Fibroblast of gingiva (primary cell): ENCODE data around the gene SDK1.

ENCODE experiments used
- DNase-seq: peaks from one replicate; pipeline ENCODE4 v3.0.0-alpha.2; 2011; ENCODE audit warnings: low read depth

Gene SDK1

DNA sequence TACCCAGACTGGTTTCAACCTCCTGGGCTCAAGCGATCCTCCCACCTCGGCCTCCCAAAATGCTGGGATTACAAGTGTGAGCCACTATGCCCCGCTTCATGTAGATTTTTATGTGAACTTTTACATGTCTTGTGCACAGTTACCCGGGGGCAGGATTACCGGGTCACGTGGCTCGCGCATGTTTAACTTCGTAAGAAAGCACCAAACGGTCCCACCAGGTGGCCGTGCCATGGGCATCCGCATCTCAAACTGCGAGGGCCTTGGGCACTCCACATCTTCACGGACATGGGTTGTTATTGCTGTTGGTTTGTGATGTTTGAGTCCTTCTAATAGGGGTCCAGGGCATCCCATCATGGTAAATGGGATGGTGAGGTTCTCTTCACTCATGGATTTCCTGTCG lies 744.4 kb downstream of the SDK1 start:
- no peak for DNase-seq

DNA sequence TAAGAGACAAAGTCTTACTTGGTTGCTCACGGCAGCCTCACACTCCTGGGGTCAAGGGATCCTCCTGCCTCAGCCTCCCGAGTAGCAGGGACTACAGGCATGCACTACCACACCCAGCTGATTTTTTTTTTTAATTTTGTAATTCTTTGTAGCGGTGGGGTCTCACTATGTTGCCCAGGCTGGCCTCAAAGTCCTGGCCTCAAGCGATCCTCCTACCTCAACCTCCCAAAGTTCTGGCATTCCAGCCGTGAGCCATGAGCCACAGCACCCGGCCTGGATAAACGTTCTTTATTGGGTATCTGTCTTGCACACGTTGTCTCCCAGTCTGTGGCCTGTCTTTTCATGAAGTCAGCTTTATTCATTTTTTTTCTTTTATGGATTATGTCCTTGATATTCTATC lies 744.9 kb downstream of the SDK1 start:
- no peak for DNase-seq

DNA sequence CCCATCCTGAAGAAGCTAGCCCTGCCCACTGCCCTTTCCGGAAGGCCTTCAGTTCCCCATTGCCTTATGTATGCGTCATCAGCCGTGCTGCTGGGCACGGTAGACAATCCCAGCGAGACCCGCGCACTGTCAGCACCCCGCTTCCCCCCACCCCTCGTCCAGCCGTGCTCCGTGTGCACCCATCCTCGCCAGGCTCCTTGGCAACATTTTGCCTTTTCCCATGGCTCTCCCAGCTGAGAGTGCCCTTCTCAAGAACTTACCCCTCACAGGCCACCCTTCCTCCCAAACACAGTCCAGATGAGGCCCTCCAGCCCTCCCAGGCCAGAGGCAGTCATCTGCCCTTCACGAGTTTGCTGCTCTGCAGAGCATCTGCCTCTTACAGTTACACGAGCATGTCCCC lies 747.3 kb downstream of the SDK1 start:
- no peak for DNase-seq

DNA sequence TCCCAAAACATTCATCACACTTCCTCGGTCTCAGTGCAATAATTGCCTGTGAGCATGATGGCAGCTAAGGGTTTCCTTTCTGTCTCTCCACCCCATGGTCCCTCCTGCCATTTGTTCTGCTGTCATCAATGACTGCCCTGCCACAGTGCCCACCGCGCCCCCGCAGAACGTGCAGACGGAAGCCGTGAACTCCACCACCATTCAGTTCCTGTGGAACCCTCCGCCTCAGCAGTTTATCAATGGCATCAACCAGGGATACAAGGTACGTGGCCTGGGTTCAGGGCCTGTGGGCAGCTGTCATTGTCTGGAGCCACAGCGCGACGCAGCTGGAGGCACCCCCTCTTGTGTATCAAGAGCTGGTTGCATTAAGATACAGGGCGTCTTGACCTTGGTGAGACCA lies 748.1 kb downstream of the SDK1 start:
- DNase-seq, result no peak

DNA sequence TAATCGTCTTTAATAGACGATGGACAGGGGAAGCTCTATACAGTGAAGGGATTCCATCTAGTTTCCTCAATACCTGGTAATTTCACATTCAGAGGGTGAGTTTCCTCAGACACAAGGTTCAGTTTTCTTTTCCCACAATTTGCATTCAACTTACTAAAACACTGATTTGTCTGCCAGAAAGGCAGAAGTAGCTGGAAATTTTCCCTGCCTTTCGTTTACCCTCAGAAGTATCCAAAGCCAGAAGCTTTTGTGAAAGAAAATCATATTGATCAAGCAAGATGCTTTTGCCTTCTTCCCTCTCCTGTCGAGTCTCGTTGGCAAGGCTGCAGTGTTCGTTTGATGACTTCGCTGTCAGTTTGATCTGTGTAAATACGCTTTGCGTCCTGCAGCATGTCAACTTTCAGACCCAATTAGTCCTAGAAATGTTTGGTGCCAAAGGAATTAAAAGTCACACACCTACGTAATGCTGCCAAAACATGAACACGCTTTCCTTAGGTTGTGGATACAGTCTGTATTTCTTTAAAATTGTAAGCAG lies 749.1 kb downstream of the SDK1 start:
- no peak for DNase-seq

DNA sequence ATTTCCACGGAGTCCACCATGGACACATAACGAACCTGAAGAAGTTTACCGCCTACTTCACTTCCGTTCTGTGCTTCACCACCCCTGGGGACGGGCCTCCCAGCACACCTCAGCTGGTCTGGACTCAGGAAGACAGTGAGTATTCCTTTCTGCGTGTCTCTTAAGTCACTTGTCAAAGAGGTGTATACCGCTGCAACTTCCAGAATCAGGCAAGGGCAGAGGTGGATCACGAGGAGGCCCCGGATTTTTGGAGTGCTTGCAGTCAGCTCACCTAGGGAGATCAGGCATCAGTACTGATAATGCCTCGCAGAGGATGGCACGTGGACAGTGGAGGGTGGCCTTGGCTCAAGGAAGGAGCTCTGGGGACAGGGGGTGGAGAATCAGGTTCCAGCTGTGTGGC lies 750.6 kb downstream of the SDK1 start:
- DNase-seq, result no peak

DNA sequence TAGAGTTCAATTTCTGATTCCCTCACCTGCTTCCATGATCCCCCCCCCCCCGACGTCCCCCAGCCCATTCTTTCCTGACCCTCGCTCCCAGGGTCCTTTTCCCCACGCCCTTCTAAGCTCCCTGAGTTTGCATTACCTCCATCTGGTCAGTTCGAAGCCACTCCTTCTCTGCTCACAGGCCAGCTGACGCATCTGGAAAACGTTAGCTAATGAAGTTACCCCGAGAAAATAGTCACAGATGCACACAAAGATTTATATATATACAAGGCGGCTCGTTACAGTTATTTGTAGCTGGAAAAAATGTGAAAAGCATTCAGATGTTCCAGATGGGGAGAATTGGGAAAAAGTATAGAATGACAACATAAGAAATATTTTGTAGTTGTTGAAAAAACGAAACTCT lies 751.1 kb downstream of the SDK1 start:
- DNase-seq, result peak; percentile 37

DNA sequence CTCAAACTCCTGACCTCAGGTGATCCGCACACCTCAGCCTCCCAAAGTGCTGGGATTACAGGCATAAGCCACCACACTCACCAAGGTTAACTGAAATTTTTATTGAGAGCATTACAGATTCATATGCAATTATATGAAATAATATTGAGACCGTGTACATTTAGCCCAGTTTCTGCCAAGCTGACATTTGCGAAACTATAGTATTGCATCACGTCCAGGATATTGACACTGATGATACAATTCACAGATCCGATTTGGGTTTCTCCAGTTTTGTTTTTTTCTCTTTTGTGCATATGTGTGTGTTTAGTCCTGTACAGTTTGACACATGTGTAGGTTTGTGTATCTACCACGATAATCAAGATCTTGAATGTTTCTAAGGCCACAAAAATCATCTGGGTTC lies 753.1 kb downstream of the SDK1 start:
- no peak for DNase-seq

DNA sequence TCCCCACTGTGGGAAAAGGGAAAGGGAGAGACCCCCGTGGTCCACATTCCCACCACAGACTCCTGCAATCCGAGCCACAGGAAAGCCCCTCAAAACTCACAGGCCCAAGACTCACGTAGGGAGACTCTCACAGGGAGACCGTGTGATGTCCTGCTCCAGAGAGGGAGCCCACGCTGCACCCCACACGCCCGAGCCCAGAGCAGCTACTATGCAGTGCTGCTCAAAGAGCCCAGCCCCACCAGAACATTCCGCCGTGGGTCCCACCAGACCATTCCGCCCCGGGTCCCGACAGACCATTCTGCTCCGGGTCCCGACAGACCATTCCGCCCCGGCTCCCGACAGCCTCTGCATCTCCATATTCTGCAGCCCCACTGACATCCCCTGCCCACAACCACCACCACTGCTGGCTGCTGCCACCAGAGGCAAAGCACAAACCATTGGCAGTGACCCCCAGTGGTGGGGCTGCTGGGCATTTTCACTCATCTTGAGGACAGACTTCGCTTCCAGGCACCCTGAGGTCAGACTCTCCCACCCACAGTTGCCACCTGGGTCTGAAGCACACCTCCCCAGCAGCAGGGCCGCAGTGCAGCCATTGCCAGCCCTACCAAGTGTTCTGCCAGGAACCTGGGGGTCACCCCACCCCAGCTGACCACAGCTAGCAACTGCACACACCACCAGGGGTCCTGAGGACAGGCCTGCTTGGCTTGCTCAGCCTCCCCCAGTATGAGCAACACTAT lies 755.7 kb downstream of the SDK1 start:
- no peak for DNase-seq

DNA sequence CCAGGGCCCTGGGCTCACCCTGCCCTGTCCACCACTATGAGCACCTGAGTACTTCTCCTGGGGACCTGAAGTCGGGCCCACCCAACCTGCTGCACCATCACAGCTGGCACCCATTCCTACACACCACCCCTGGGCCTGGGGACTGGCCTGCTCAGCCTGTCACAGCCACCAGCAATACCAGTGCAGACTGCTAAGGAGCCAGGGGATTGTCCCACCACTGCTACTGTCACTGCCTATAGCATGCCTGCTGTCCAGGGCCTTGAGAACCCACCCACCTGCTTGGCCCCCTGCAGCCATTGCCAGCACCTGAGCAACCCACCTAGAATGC lies 756.2 kb downstream of the SDK1 start:
- no peak for DNase-seq

DNA sequence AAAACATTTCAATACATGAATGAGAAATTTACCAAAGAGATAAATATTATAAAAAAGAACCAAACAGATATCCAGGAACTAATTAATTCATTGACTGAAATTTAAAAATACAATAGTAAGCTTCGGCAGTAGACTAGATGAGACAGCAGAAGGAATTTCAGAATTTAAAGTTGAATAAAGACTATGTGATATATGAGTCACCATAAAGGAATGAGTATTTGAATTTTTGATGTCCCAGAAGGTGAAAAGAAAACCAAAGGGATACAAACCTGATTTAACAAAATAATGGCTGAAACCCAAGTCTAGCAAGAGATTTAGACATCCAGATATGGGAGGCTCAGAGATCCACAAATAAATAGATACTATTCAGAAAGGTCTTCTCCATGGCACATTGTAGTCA lies 757.1 kb downstream of the SDK1 start:
- no peak for DNase-seq

DNA sequence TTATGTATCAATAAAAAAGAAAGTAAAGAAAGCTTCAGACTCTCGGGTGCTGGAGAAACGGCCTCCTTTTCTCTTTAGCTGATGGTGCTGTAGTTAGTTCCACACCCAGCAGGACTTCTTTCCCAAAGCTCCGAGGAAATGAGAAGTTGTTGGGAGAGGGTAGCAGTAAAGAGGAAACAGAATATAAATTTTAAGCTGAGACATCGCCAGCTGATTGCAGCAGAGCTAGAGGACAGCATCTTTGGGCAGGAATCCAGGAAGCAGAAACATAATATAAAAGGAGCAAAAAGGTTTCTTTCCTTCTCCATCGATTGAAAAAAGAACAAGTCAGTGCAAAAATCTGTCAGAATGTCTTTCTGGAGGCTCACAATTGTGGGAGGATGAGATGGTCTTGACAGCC lies 764.1 kb downstream of the SDK1 start:
- DNase-seq, result no peak

DNA sequence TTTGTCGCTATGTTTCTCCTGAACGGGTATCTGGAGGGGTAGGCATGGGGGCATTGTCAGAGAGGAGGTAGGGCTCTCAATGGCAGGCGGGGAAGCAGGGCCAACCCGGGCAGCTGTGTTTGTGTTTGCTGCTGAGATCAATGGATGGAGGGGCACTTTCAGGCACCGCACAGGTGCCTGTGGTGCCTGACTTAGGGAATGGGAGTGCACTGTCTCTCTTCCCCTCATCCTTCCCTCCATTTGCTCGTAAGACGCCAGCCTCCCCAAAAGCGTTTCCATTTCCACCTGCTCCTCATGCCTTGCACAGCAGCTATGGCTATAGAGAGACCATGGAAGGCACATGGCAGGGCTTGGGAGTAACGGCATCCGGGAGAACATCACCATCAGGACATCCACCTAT lies 765.2 kb downstream of the SDK1 start:
- DNase-seq, result no peak

DNA sequence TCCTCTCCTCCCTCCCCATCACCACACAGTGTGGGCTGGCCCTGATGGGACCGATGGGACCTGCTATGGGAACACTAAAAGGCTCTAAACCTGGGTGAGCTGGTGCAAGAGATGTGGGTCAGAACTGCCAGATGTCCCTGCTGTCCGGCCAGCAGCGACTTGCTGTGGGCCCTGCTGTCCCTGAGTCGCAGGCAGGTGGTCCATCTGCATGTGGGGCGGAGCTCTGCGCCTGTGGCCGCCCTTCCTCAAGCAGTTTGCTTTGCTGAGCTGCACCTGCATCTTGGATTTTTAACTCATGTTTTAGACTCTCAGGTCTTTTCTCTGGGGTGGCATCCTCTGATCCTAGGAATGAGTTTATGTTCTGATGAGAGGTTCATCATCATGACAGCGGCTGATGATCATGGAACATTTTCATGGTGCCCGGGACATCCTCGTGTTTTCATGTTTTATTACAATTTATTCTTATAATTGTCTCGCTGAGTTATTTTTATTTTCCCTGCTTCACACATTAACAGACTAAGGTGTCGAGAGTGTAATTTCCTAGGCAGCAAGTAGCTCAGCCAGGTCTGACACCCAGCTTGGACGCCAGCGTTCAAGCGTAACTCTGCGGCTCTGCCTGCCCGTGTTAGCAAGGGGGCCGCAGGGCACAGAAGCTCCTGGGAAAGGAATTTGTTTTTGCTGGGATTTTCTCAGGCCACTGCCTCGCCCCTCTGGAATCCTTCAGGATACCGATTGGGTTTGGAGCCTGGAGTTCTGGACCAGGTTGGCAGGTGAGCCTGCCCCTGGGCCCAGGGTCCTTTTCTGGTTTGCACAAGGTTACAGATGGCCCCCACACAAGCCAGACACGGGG lies 765.8 kb downstream of the SDK1 start:
- no peak for DNase-seq

DNA sequence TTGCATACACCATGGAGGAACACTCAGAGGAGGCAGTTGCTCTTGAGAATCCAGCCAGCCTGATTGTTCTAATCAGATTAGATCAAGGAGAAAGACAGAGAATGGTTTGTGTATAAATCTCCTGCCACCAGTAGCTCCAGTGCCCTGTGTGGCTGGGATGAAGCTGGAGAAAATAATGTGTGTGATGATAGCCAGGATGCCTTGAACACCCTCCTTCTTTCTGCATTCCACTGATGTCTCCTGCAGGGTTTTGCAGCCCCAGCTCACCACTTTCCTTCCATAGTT lies 766.4 kb downstream of the SDK1 start:
- no peak for DNase-seq

DNA sequence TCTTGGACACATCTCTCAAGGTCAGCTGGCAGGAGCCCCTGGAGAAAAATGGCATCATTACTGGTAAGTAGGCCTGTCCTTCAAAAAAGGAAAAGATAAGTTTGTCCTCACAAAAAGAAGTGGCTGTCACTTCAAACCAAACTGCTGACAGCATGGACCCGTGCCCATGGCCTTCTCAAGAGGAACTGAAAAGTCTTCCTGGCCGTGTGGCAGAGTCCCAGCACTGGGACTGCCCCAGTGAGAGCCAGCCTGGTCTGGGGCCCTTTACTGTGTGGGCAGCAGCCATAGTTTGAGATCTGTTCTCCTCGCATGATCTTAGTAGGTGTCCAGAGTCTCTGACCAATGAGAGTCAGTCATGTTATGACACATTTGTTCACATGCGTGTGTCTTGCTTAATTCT lies 766.8 kb downstream of the SDK1 start:
- DNase-seq, result no peak

DNA sequence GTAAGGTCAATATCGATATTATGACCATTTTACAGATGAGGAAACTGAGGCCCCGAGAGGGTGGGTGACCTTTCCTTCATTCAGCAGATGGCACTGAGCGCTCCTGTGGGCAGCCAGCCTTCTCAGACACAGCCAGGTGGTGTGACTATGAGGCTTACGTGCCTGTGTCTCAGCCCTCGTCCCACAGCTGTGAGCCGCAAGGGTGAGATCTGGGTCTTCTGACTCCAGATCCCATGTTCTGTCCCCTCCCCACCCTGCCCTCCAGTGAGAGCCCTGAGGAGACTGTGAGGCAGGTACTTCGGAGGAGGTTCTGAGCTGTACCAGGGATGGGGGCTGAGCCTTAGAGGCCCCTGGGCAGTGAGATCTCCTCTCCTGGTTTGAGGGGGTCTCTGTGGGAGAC lies 767.2 kb downstream of the SDK1 start:
- no peak for DNase-seq

DNA sequence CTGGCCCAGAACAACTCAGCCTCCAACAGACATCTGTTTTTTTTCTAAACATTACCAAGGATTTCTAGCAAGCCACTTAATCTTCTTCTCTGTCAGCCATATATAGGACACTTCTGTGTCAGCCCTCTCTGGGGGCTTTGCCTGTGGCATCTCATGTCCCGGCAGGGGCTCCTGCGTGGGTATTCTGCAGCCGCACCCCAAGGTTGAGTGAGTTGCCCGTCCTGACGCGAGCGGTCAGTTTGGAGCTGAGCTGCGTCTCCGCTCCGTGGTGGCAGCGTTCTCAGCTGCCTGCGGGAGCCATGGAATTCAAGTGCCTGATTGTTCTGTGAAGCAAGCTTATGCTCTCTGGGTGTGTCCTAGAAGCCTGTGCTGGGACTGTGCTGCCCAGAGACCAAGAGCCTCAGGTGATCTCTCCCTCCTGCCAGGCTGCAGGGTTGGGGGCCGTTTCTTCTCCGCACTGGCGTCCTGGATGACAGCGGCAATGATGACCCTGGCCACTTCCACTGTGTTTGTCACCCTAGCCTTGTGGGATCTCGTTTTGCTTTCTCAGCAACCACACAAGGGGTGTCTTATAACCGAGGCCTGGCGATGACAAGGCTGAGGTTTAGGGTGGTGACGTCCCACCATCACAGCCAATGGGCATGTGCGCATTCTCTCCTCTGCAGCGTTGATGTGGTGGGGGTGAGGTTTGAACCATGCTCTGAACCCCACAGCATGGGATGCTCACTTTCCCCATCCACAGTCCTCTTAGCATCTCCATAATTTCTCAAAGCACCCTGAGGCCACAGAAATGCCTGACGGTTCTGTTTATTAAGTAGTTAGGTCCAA lies 768.4 kb downstream of the SDK1 start:
- no peak for DNase-seq

DNA sequence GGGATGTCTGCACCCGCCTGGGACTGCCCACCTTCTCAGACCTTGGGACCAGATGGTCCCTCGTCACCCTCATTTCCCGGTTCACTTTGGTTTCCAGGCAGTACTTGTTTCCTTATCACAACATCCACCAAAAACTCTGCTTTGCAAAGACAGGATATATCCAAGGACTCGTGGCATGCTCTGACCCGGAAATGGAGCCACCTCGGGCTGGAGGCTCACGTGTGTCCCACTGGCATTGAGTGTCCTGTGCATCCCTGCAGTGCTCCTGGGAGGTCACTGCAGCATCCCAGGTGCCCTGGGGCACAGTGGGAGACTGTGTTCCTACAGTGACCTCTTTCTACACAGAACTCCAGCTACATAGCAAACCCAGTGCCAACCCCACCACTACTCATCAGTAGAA lies 769.2 kb downstream of the SDK1 start:
- DNase-seq, result no peak

DNA sequence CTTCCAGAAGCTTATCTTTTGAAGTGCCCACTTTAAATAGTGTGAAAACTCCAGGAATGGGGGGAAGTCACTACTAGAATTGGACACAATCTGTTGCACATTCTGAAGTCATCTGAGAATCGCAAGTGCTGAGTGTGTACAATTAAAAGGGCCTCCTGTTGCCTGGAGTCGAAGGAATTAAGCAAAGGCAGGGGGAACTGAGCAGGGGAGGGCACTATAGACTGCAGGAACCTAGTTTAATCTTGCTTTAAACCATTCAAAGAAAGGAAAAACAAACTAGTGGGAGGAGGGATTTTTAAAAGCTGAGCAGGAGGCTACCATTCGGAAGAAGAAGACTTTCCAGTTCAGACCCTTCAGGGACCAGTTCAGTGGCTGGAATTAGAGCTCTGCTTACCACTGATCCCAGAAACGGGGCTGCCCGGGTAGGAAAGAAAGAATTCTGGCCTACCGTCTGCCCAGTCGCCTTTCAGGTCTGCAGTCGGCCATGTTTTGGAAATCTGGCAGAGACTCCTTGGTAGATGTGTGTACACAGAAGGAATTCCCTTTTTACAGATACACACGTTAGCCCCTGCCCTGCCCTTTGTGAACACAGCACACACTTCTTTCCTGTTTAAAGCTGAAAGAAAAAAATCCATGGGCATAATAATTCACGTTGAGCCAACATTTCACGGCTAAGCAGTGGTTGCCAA lies 770.5 kb downstream of the SDK1 start:
- DNase-seq, result no peak

DNA sequence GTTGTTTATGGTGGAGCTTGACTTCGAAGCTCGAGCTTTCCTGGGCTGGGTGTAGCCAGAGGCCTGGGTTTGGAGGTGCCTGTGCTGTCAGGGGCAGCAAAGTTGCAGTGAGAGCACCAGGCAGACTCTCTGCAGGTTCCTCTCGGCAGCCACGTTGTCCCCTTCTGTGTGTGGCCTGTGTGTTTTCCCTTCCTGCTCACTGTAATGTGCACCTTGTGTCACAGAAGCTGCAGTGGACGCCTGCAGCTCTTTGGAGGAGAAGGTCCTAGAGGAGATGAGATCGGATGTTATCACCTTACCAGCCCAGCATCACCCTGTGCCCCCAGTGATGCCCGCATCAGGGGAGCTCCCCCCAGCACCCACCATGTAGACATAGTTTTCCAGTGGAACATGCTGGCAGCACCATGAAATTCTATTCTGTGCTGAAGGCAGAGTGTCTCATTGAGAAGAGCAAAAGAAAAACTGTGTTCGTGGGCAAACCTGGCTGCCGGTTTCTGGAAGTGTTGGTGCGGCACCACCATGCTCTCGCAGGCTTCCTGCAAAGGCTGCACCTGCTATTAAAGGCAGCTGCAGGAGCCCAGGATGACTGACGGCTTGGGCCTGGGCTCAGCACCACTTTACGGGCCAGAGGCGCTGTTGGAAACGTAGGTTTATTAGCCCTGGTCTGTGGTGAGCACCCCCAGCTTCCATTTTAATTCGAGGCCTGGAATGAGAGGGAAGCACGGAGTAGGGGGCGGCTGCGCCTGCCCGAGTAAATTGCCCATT lies 771.3 kb downstream of the SDK1 start:
- DNase-seq, result no peak

DNA sequence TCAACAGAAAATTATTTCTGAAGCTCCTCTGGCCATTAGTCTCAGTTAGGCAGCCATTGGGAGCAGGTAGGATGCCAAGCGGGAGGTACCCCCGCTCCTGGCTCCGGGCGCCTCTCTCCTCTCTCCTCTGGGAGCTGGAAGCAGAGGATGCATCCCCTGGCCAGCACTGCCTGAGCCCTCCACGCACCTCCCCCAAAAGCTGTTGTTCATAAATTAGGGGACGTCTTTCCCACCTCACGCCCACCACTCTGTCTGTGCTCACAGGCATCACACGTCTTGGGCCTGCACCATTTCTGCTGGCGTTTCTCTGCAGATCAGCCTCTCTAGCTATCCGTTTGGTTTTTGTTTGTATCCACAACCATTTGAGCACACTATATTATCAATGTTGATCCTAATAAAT lies 772.0 kb downstream of the SDK1 start:
- DNase-seq, result no peak
